Mesenchymal stem cell (in vitro differentiated cells and primary cell): ENCODE results near the gene NDUFA13.
A peak's percentile ranks its signal among the peaks of the same experiment; 100 is the strongest.

Experiments
- DNase-seq: peaks from one replicate; pipeline ENCODE4 v3.0.0-alpha.2; 2013
- H2AFZ ChIP-seq: one replicate; pipeline ENCODE4 v1.6.1; 2013; ENCODE audit warnings: low read depth, mild to moderate bottlenecking, control low read depth, inconsistent platforms, low read length, moderate library complexity
- H2AK5ac ChIP-seq: 2 replicates; pipeline ENCODE4 v1.6.1; 2013; ENCODE audit warnings: low read length, moderate library complexity, mild to moderate bottlenecking, inconsistent platforms; ENCODE audit not compliant: severe bottlenecking
- H2BK120ac ChIP-seq: one replicate; pipeline ENCODE4 v1.6.1; 2013; ENCODE audit warnings: low read depth, mild to moderate bottlenecking, inconsistent platforms, low read length, moderate library complexity
- H2BK12ac ChIP-seq, 2 experiments: one replicate each; pipeline ENCODE4 v1.6.1; 2013; ENCODE audit warnings: inconsistent platforms in 2 of 2, low read length in 2 of 2, mild to moderate bottlenecking in 2 of 2, moderate library complexity in 2 of 2, control low read depth in 1 of 2
- H2BK15ac ChIP-seq: one replicate; pipeline ENCODE4 v1.6.1; 2013; ENCODE audit warnings: mild to moderate bottlenecking, low read depth, inconsistent platforms; ENCODE audit not compliant: poor library complexity, severe bottlenecking
- H2BK5ac ChIP-seq: 2 replicates; pipeline ENCODE4 v1.6.1; 2013; ENCODE audit warnings: low read depth, mild to moderate bottlenecking, low read length, control low read depth, inconsistent platforms; ENCODE audit not compliant: poor library complexity, severe bottlenecking
- H3K14ac ChIP-seq, 2 experiments: one replicate each; pipeline ENCODE4 v1.6.1; 2013; ENCODE audit warnings: inconsistent platforms in 2 of 2, low read length in 2 of 2, control low read depth in 1 of 2, mild to moderate bottlenecking in 1 of 2, moderate library complexity in 1 of 2
- H3K18ac ChIP-seq, 2 experiments: one replicate each; pipeline ENCODE4 v1.6.1; 2013; ENCODE audit warnings: inconsistent platforms in 2 of 2, low read length in 2 of 2, control low read depth in 1 of 2, low read depth in 1 of 2, mild to moderate bottlenecking in 1 of 2
- H3K23ac ChIP-seq, 2 experiments: one replicate each; pipeline ENCODE4 v1.6.1; 2013; ENCODE audit warnings: inconsistent platforms in 2 of 2, low read length in 2 of 2, mild to moderate bottlenecking in 2 of 2, moderate library complexity in 2 of 2, control low read depth in 1 of 2
- H3K27ac ChIP-seq: 2 replicates; pipeline ENCODE4 v1.5.1; 2013; ENCODE audit warnings: mild to moderate bottlenecking, moderate library complexity, low read length, control low read depth, inconsistent platforms; ENCODE audit not compliant: poor library complexity, severe bottlenecking
- H3K27me3 ChIP-seq, 2 experiments: 2 replicates each; pipeline versions ENCODE4 v1.6.1 to v1.7.0; 2013; ENCODE audit warnings: low read length in 2 of 2, mild to moderate bottlenecking in 2 of 2, moderate library complexity in 2 of 2, control low read depth in 1 of 2, inconsistent platforms in 1 of 2; ENCODE audit not compliant: control insufficient read depth in 1 of 2, insufficient read depth in 1 of 2
- H3K36me3 ChIP-seq, 2 experiments: 2 replicates each; pipeline versions ENCODE4 v1.6.1 to v1.7.0; 2013; ENCODE audit warnings: low read length in 2 of 2, control low read depth in 1 of 2, inconsistent platforms in 1 of 2, low read depth in 1 of 2, mild to moderate bottlenecking in 1 of 2; ENCODE audit not compliant: insufficient read depth in 2 of 2, control insufficient read depth in 1 of 2
- H3K4ac ChIP-seq, 2 experiments: one replicate each; pipeline ENCODE4 v1.6.1; 2013; ENCODE audit warnings: inconsistent platforms in 2 of 2, low read length in 2 of 2, mild to moderate bottlenecking in 2 of 2, moderate library complexity in 2 of 2, control low read depth in 1 of 2, low read depth in 1 of 2
- H3K4me1 ChIP-seq: 2 replicates; pipeline ENCODE4 v1.6.1; 2013; ENCODE audit warnings: low read depth, low read length, control low read depth; ENCODE audit not compliant: control insufficient read depth, insufficient read depth
- H3K4me2 ChIP-seq: 2 replicates; pipeline ENCODE4 v1.6.1; 2013; ENCODE audit warnings: low read length, mild to moderate bottlenecking, inconsistent platforms; ENCODE audit not compliant: poor library complexity, severe bottlenecking
- H3K4me3 ChIP-seq, 2 experiments: 2 replicates each; pipeline versions ENCODE4 v1.5.1 to v1.7.0; 2013; ENCODE audit warnings: low read length in 2 of 2, mild to moderate bottlenecking in 2 of 2, control low read depth in 1 of 2, low read depth in 1 of 2; ENCODE audit not compliant: insufficient read depth in 1 of 2
- H3K79me1 ChIP-seq: replicated peaks from 2 replicates; pipeline ENCODE4 v1.6.1; 2013; ENCODE audit warnings: mild to moderate bottlenecking, control low read depth, low read length, inconsistent platforms; ENCODE audit not compliant: poor library complexity, severe bottlenecking
- H3K9ac ChIP-seq: 2 replicates; pipeline ENCODE4 v1.7.0; 2013; ENCODE audit warnings: mild to moderate bottlenecking, low read length, moderate library complexity
- H3K9me3 ChIP-seq: 2 replicates; pipeline ENCODE4 v1.7.0; 2013; ENCODE audit warnings: mild to moderate bottlenecking, low read length; ENCODE audit not compliant: control insufficient read depth
- H4K8ac ChIP-seq: one replicate; pipeline ENCODE4 v1.6.1; 2013; ENCODE audit warnings: inconsistent platforms, mild to moderate bottlenecking, low read length, moderate library complexity
- H4K91ac ChIP-seq: one replicate; pipeline ENCODE4 v1.6.1; 2013; ENCODE audit warnings: mild to moderate bottlenecking, low read length, inconsistent platforms
- WGBS: methylation state at CpG from one replicate; pipeline ENCODE4 v1.1.7; 2013; ENCODE audit warnings: mixed read lengths; 5-methylcytosine and 5-hydroxymethylcytosine counted together

Gene NDUFA13

DNA sequence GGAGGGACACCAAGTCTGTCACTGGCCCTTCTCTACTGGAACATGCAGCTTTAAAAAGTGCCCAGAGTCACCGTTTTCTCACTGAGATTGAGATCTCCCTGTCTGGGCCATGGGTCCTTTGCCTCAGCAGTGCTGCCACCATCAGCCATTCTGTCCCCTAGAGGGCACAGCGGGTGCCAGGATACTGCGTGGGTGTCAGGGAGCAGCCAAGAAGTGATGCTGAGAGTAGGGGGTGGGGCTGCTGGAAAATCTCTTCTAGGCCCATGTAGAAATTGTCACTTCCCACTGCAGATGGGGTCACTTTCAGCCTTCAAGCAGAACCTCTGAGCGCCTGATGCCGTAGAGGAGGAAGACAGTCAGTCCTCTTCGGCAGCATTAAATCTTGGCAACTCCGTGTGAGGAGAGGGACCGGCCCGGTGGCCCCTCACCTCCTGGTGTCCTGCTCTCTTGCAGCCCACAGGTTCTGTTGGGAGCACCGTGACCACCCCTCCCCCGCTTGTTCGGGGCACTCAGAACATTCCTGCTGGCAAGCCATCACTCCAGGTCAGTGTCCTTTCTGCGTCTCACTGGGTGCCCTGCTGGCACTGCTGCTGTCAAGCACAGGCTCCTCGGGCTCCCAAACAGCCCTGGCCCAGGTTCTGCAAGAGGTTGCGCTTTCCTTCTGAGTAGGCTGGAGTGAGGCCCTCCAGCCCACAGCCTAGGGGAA, 22.0 kb upstream of the NDUFA13 start:
- Histone ChIP-seq H3K4ac (no peak overlapping the region), H3K27me3 (no peaks in the 10 kb centered on the region), H2BK12ac (no peak overlapping the region), H2BK15ac (no peak overlapping the region), H3K23ac (no peak overlapping the region), H3K27ac (no peak overlapping the region), H3K79me1 (peaks cover 49% of the 10 kb centered on the region), H3K36me3 (peaks cover 68 to 75% of the 10 kb centered on the region in 2 experiments), H3K14ac (no peak overlapping the region), H3K4me1 (peaks cover 13% of the 10 kb centered on the region), H4K8ac (no peak overlapping the region), H3K4me3 (no peak overlapping the region), H2AFZ (no peak overlapping the region), H3K4me2 (no peak overlapping the region), H2BK120ac (no peak overlapping the region), H3K9me3 (no peaks in the 10 kb centered on the region), H4K91ac (no peak overlapping the region), H2BK5ac (no peak overlapping the region), H2AK5ac (no peak overlapping the region), H3K18ac (no peak overlapping the region), H3K9ac (peak overlapping the region; percentile 21)
- no peak for DNase-seq
- WGBS = 96% methylated on average over 15 of the region's 15 CpGs

DNA sequence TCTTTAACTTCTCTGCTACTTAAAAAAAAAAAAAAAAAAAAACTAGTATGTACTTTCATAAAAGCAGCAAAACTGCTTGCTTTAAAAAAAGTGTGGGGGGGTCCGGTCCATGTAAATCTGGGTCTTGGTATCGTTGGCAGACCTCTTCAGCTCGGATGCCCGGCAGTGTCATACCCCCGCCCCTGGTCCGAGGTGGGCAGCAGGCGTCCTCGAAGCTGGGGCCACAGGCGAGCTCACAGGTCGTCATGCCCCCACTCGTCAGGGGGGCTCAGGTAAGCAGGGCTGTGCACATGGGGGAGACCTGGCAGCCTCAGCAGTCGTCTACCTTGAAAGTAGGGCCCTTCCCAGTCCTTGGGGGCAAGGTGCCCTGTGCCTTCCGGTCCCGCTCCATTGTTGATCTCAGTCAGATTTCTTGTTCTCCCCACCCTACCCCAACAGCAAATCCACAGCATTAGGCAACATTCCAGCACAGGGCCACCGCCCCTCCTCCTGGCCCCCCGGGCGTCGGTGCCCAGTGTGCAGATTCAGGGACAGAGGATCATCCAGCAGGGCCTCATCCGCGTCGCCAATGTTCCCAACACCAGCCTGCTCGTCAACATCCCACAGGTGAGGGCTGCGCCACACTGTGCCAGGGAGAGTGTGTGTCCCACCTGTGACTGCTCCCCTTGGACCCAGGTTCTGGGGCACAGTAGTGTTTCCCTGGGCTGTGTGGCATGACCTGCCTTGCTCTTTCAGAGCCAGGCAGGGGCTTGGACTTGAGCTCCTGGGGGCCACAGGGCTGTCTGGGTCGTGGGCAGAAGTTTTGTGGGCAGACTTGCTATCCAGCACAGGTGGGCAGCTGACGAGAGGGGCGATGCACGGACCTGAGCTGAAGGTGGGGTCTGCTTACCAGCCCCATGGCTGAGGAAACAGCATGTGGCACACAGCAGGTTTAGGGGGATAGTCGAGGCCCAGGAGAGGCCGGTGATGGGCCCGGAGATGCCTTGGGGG, 20.1 kb upstream of the NDUFA13 start:
- Histone ChIP-seq H2BK15ac (no peak overlapping the region), H3K4me3 (peak overlapping the region in 1 of 2 experiments; percentile 5), H3K27ac (no peak overlapping the region), H2AFZ (no peak overlapping the region), H3K79me1 (peaks cover 64% of the 10 kb centered on the region), H2BK12ac (no peak overlapping the region), H3K4me1 (no peaks in the 10 kb centered on the region), H3K23ac (no peak overlapping the region), H3K36me3 (peaks cover 86 to 92% of the 10 kb centered on the region in 2 experiments), H2BK5ac (no peak overlapping the region), H3K9me3 (no peaks in the 10 kb centered on the region), H3K9ac (no peak overlapping the region), H3K27me3 (no peaks in the 10 kb centered on the region), H2BK120ac (no peak overlapping the region), H4K91ac (no peak overlapping the region), H3K14ac (no peak overlapping the region), H3K4me2 (no peak overlapping the region), H3K18ac (no peak overlapping the region), H2AK5ac (no peak overlapping the region), H3K4ac (no peak overlapping the region), H4K8ac (no peak overlapping the region)
- 97% methylated on average over 30 of the region's 30 CpGs for WGBS
- DNase-seq = no peak

DNA sequence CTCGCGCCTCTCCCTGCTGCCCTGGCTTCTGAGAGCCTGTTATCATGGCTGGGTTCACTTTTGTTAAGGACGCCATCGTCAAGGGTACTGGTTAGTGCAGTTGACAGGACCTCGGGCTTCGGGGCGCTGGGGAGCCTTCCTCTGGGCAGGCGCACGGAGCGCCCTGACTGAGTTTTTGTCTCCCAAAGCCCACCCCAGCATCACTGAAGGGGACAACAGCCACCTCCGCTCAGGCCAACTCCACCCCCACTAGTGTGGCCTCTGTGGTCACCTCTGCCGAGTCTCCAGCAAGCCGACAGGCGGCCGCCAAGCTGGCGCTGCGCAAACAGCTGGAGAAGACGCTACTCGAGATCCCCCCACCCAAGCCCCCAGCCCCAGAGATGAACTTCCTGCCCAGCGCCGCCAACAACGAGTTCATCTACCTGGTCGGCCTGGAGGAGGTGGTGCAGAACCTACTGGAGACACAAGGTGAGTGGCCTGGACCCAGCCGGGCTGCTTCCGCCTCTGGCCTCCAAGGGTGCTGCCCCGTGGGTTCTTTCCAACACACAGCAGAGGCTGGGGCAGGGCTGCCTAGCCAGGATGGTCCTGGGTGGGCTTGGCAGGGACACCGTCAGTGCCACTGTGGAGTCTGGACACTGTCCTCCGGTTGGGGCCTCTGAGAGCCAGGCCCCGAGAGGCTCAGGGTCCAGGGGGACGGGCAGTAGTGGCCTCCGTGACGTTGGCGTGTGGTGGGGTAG, 17.6 kb upstream of the NDUFA13 start:
- H3K4me2 ChIP-seq = no peak overlapping the region
- no peak overlapping the region for H3K18ac ChIP-seq
- no peak overlapping the region for H3K14ac ChIP-seq
- H3K27ac ChIP-seq = no peak overlapping the region
- no peak overlapping the region for H2BK120ac ChIP-seq
- H3K23ac ChIP-seq = no peak overlapping the region
- H3K36me3 ChIP-seq = peaks cover 92 to 93% of the 10 kb centered on the region in 2 experiments
- H2BK12ac ChIP-seq = no peak overlapping the region
- H2AK5ac ChIP-seq = no peak overlapping the region
- H3K79me1 ChIP-seq = peaks cover 69% of the 10 kb centered on the region
- no peak overlapping the region for H3K4ac ChIP-seq
- no peak overlapping the region for H4K91ac ChIP-seq
- H2BK15ac ChIP-seq = no peak overlapping the region
- no peak for DNase-seq
- no peaks in the 10 kb centered on the region for H3K4me1 ChIP-seq
- no peak overlapping the region for H4K8ac ChIP-seq
- no peaks in the 10 kb centered on the region for H3K9me3 ChIP-seq
- H3K9ac ChIP-seq = no peak overlapping the region
- 98% methylated on average over 33 of the region's 33 CpGs for WGBS
- H2BK5ac ChIP-seq = no peak overlapping the region
- no peaks in the 10 kb centered on the region for H3K27me3 ChIP-seq
- no peak overlapping the region for H3K4me3 ChIP-seq
- no peak overlapping the region for H2AFZ ChIP-seq
